Fibroblast of skin of right biceps (primary cell): ENCODE results near the gene LAMA1.

Experiments
- DNase-seq: peaks from one replicate; pipeline ENCODE4 v3.0.0-alpha.2; 2013

The LAMA1 gene

GRCh38 chr18:6983366-6983765 is 134.2 kb downstream of the LAMA1 start:
- DNase-seq: no peak

DNA sequence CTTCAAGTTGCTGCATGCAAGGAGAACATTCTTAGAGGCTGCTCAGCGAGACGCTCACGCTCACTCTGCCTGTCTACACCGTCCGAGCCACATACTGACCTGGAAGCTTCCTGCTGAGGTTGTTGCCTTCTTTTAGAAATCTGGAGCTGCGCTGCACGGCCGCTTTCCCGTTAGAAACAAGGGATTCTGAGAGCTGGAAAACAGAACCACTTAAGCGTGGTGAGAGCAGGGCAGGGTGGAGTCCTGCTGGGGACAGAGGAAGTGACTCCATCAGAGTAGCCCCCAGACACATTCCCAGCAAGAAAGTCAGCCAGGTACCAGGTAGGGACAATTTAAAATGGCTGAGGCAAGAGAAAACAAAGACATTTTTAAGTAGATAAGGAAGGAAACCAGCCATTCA is 135.2 kb downstream of the LAMA1 start:
- DNase-seq: no peak

DNA sequence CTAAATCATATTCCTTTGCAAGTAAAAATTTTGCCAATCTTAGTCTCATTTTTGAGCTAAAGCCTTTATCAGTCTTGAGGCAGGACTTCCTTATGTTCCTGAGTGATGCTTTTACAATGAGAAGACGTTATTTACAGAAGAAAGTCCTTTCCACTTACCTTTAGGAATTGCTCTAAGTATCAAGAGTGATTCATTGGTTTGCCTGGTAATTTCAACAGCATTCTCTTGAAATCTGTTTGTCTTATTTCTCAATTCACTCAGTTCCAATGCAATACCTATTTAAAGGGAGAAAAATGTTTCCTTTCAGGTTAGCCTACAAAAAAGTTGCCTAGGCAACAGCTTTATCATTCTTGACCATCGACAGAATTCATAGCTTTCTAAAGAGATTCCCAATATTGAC is 137.2 kb downstream of the LAMA1 start:
- DNase-seq: no peak

DNA sequence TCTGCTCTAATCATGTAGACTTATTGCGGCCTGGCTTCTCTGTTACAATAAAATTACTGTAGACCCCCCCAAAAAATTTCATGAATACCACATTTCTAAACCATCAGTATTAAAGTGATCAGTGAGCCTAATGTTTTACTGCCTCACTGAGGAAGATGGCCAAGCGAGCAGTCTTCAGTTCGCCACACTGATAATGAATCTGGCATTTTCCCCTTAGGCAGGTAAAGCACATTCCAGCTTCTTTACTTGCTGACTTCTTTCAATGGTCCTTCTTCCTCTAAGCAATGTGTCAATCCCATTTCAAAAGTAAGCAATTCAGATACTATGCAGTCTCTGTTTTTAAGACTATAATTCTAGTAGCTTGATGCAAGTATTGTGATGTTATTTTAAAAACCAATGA is 137.6 kb downstream of the LAMA1 start:
- no peak for DNase-seq

GRCh38 chr18:6976935-6977334 is 140.7 kb downstream of the LAMA1 start:
- no peak for DNase-seq

GRCh38 chr18:6975084-6975483 is 142.5 kb downstream of the LAMA1 start:
- no peak for DNase-seq

GRCh38 chr18:6971823-6972478 is 145.6 kb downstream of the LAMA1 start:
- DNase-seq: no peak

DNA sequence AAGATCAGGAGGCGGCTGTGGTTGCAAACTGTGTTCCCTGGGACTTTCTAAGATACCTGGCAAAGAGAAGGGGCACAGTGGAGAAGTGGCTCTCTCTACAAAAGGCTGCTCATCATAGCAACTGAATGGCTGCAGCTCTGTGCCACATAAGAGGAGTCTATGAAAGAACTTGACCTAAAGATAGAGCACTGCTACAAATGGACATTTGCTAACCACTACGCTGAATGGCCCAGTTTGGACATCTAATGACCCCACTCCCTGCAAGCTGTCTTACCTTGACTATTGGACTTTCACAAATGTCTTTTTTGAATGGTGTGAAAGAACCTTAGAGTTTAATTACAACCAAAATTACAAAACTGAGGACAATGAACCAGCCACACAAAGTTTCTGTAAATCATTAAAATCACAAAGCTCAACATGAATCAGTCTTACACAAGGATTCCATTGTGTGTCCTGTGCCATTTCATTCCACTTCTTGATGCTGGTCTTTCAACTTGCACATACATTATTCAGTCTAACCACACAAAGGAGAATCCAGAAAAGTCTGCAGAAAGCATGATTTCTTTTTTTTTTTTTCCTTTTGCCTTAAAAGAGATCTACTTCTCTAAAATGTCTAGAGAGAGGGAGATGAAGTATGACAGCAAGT is 154.0 kb downstream of the LAMA1 start:
- no peak for DNase-seq

DNA sequence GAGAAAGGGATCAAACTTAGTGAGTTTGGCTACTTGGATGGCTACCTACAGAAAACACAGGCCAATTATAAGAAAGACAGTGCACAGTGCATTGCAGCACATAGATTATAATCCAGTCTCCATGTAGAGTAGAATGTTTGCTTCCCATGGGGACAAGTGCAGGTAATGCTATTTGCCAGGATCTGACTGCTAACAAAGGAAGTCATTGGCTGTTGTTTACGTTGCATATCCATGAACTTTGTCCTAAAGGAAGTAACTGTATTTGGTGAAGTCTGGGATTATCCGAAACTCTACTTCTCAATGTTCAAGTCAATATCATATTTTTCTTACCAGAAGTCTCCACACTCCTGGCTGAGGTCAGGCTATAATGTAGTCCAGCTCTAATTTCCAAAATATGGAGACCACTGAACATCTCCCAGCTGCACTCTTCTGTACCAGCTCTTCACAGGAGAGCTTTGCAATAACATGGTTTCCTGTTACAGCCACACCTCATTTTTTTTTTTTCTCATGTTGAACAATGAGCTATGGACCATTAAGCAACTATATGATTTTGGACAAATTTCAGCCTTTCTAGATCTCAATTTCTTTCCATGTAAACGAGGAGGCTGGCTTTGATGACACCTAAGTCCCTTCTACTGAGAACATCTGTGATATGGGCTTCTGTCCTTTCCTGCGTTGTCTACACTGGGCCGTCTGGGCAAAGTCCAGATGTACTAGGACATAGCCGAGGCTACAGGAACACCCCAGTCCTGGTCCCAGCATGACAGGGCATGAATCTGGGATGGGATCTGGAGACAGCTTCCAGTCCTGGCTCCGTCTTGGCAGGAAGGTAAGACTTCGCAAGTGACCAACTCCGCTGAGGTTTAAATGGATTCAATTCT is 154.8 kb downstream of the LAMA1 start:
- DNase-seq: no peak

DNA sequence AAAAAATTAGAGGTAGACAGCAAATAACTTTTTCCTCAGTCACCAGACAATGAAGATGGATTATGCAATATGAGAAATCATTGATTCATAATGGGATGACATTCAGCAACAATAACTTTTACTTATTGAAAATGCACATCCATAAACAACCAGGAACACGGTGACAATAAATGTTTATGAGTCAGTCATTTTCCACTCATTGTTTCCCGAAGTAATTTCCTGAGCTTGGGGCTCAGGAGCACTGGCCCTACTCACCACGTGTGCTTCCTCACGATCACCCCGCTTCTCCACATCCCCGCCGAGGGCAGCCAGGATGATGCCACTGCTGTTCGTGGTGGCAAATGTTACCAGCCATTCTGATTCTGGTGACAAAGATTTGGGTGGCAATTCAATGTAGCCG is 156.3 kb downstream of the LAMA1 start:
- no peak for DNase-seq

- peak; percentile 64 for DNase-seq
These were observed 156.9 kb downstream of the LAMA1 start for GRCh38 chr18:6960656-6961055.

- DNase-seq: no peak
These were observed 157.5 kb downstream of the LAMA1 start for GRCh38 chr18:6960124-6960523.

- DNase-seq: no peak
These were observed 158.5 kb downstream of the LAMA1 start for GRCh38 chr18:6959110-6959509.

GRCh38 chr18:6956999-6957398 is 160.6 kb downstream of the LAMA1 start:
- DNase-seq: no peak

DNA sequence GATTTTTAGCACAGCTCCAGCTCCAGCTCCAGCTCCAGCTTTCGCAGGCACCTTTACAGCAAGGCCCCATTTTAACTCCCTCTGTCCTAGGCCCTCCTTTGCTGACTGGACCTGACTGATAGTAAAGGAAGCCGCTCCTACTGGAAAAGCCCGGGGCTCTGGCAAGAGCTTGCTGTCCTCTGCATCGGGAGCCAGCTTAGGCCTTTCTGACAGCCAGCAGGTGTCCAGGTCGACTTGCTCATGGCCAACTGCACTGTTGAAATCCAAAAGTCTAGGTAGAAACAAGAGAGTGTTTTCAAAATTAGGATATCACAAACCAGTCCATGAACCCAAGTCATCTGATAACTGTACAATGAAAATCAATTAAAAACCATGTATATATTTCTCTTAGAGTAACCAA is 161.1 kb downstream of the LAMA1 start:
- no peak for DNase-seq

- DNase-seq: no peak
These were observed 162.3 kb downstream of the LAMA1 start for GRCh38 chr18:6955304-6955703.

GRCh38 chr18:6954501-6954900 is 163.1 kb downstream of the LAMA1 start:
- DNase-seq: no peak

- DNase-seq: no peak
These were observed 166.1 kb downstream of the LAMA1 start for GRCh38 chr18:6951336-6952090.

- no peak for DNase-seq
These were observed 167.0 kb downstream of the LAMA1 start for GRCh38 chr18:6950641-6951040.

- no peak for DNase-seq
These were observed 167.6 kb downstream of the LAMA1 start for GRCh38 chr18:6949800-6950586.

DNA sequence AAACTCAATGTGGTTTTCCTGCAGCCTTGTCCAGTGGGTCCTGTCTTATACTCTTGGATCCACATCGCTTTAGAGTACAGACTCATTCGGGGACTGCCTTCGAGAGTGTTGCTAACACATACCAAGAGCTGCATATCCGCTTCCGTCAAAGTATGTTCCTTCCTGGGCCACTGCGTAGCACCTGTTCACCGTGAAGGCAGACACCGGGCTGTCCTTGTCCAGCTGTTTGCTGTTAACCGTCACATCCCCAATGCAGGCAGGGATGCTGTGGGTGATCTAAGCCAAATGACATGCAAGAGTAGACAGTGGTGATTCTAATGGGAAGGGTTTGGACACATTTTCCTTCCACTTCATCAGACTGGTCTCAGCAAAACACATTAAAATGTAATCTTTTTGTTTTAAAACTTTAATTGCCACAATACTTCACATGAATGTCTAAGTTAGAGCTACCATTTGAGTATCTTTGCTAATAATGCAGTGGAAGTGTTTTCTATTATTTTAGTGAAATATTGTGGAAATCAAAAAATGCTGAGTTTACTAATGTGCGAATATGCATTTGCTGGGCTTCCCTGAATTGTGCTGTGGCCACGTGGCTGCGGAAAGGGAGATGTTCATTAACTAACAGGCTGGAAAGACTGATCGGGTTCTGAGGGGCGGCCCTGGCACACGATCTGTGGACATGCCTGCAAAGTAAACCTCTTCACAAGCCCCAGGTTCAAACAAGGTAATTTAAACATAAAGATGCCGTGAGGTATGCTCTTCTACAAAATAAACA is 169.1 kb downstream of the LAMA1 start:
- DNase-seq: no peak
